Measurements from ENCODE around the gene ONECUT3.

ONECUT3 gene

DNA sequence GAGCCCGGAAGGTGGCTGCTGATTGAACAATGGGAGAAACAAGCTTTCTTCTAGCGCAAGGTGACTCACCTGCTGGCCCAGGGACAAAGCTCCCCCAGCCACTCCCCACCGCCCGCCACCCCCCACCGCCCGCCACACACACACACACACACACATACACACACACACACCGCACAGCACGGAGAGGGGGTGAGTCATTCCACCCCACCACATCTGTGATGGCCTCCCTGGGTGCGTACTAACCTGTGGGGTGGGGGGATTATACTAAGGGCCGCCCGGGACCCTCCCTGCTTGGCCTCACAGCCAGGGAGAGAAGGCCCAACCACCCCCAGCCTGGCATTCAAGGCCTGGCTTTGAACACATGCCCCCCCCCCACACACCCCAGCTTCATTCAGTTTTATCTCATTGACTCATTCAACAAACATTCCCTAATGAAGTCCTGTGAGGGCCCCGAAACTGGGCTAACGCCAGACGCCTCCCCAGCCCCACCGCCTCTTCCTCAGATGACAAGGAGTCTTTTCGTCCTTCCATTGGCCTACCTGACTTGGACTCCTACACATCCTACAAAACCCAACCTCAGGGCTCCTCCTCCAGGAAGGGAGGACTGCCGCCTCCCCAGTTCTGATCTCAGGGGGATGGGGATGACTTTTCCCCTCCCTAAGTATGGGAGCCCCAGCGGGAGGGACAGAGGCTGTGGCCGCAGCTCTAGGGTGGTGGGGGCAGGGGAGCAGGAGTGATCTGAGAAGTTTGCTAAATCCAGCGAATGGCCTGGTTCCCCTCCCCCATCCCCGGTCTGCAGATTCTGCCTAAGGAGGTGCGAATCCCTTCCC, 5.8 kb upstream of the ONECUT3 start:
- TF ChIP-seq POLR2A (IDR thresholded peaks at IDR 0.05; ENCODE audit: low read length) (no peak), GATA1 (IDR thresholded peaks at IDR 0.05; ENCODE audit: low read depth, low read length) (no peak)
- no peak for DNase-seq

DNA sequence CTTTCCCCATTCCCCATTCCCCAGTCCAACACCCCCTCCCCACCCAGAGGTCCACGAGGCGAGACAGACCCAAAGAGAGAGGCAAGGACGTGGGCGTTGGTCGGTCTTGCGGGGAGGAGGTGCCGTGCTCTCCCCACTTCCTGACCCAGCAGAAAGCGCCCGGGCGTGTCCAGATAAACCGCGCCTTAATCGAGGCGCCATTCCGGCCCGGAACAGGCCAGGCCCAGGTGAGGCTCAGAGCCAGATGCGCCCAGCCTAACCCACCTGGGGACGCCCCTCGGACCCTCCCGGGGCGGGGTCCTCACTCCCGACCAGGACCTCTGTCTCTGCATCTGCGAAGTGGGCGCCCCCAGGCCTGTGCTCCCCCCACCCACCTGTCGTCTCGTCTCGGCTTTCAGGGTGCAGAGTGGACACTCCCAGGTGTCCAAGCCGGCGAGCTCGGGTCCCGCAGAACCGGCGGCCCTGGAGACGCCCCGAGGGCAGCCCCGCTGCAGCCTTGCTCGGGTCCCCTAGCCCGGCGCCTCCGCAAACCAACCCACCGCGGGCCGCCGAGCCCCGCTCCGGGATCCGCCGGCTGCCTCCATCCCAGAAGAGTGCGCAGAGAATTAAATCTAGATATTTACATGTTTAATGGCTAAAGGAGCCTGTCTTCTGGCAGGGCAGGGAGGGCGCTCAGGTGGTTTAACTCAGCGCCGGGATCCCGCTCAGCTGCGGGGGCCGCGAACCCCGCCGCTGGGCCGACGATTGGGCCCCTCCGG, 5.0 kb upstream of the ONECUT3 start:
- TF ChIP-seq GATA1 (IDR thresholded peaks at IDR 0.05; ENCODE audit: low read depth, low read length) (no peak), POLR2A (IDR thresholded peaks at IDR 0.05; ENCODE audit: low read length) (no peak)
- DNase-seq: no peak

DNA sequence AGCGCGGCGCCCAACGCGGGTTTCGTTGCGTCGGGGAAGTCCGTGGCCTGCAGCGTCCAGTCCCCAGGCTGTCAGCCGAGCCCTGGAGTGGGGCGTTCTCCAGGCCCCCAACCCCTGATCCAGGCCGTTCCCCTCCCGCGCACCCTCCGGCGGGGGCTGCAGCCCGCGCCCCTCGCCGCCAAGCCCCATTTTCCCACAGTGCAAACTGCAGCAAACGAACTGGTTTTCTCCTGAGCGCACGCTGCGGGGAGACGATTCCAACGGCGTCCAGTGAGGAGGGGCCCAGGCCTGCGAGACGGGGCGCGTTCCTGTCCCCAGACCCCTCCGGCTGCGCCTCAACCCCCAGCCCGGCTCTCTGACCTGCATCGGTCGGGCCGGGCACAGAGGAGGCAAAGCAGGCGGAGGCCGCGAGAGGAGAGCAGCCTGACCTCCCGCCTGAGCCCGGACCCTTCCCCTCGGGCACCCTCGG, 4.4 kb upstream of the ONECUT3 start:
- no peak for DNase-seq
- TF ChIP-seq GATA1 (IDR thresholded peaks at IDR 0.05; ENCODE audit: low read depth, low read length): no peak
- TF ChIP-seq POLR2A (IDR thresholded peaks at IDR 0.05; ENCODE audit: low read length): no peak

DNA sequence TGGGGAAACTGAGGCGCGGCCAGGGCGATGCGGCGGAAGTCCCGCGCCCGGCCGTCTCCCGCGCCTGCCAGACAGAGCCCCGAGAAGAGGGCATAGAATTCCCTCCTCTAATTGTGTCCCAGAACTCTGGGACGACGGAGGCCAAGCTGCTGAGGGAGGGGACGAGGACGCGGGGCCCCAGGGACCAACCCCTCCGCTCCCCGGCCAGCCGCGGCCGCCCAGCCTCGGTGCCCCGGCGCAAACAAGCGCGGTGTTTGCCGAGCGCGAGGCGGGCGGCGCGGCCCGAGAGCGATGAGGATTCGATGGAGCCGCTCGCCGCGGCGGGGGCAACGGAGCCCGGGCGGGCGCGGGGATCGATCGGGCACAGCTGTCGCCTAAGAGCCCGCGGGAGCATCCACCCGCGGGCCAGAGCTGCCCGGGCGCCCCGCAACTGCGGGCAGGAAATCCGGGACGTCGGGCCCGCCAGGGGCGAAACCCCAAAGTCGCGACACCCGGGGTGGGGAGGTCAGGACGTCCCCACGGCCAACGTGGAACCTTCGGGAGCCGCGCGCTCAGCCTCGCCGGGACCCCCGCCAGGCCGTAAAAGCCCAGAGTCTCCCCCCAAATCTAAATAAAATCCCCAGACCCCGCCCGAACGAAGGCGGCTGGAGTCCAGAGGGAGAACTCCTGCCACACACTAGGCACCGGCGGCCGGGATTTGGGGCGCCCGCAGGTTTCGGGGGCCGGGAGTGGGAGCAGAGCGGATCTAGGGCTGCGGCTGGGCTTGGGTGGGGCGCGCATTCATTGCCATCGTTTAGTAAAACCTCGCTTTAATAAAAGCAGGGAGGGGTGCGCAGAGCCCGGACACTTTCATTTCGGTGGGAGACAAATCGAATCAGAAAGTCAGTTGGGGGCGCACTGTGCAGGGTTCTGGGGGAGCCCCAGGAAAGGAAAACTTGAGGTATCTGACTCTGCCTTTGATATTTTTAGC, 3.6 kb upstream of the ONECUT3 start:
- no peak for DNase-seq
- no peak for TF ChIP-seq GATA1 (IDR thresholded peaks at IDR 0.05; ENCODE audit: low read depth, low read length)
- TF ChIP-seq POLR2A (IDR thresholded peaks at IDR 0.05; ENCODE audit: low read length): no peak

DNA sequence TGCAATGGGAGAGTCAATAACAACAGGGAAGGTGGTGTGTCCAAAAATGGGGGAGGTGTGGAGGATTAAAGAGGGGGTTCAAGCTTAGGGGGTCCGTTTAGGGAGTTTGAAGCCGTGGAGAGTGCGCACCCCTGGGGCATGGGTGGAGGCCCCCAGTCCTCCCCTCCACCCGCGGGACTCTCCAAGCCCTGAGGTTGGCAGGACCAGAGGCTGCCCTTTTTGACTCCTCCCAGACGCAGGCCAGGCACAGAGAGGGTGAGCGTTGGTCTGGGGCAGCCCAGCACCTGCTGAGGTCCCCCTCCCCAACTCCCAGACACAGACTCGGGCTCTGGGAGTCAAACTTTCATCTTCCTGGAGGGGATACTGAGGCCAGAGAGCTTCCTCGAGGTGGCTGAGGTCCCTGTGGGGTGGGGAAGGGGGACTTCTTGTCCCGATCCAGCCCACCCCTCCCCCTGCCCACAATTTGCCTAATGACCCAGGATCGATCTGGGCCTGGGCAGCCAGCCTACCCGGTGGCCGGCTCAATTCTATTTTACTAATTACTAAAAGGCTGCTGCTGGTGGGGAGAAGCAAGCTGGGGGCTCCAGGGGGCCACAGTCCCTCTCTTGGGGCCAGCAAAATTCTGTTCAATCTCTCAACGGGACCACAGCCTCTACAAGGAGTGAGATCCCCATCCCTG, 2.8 kb upstream of the ONECUT3 start:
- TF ChIP-seq GATA1 (IDR thresholded peaks at IDR 0.05; ENCODE audit: low read depth, low read length) (no peak), POLR2A (IDR thresholded peaks at IDR 0.05; ENCODE audit: low read length) (no peak)
- DNase-seq: no peak

DNA sequence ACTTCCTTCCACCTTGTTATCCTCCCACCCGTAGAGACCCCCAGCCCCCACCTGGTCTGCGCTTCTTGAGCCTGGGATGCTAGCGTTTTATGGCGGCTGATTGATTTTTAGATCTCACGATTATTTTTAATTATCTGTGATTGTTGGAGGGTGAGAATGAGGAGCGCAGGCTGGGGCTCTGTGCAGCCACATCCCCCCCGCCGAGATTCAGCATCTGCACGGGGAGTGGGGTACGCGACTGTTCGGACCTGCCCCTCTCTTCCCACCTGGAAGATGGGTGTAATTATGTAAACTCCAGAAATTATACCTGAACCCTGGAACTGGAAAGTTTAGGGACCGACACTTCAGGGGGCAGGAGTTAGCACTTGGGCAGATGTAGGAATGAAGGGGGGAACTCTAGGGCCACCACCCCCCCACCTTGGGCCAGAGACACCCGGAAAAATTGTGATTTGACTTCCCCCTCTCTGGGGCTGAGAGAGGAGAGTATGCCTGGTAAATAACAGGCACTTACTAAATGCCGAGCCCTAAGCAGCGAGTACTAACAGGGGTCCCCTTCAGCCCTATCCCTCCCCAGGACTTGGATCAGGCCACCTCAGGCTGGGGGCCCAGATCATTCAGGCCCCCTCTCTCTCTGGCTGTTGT, 1.8 kb upstream of the ONECUT3 start:
- no peak for DNase-seq
- TF ChIP-seq POLR2A (IDR thresholded peaks at IDR 0.05; ENCODE audit: low read length): no peak
- TF ChIP-seq GATA1 (IDR thresholded peaks at IDR 0.05; ENCODE audit: low read depth, low read length): no peak

DNA sequence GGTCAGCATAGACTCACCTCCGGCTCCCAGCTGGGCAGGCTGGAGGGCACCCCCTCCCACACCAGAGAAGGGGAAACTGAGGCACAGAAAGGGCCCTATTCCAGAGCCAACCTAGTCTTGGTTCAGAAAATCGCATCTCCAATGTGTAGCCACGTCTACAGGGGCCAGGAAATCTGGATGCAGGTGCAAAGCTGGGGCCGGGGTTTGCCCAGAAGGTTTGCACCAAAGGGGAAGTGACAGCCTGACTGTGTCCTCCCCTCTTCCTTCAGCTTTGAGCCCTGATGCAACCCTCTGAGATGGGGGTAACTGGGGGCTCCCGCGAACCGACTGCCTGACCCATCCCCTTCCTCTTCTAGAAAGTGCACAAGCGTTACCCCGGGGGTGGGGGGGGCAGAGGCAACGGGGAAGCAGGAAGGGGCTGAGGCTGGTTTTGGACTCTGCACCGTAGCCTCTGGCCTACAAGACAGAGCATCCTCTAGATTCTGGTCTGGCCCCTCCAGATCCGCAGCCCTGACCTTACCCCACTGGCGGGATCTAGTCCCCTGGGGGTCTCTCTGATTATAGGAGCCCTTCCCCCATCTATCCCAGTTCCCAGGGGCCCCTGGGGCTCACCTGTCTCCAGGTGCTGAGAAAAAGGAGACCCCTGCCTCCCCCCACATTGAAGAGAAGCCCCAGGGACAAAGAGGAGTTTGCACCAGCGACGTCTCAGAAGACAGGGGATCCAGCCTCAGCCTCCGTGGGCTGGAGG, 1.1 kb upstream of the ONECUT3 start:
- no peak for DNase-seq
- TF ChIP-seq GATA1 (IDR thresholded peaks at IDR 0.05; ENCODE audit: low read depth, low read length): no peak
- no peak for TF ChIP-seq POLR2A (IDR thresholded peaks at IDR 0.05; ENCODE audit: low read length)

DNA sequence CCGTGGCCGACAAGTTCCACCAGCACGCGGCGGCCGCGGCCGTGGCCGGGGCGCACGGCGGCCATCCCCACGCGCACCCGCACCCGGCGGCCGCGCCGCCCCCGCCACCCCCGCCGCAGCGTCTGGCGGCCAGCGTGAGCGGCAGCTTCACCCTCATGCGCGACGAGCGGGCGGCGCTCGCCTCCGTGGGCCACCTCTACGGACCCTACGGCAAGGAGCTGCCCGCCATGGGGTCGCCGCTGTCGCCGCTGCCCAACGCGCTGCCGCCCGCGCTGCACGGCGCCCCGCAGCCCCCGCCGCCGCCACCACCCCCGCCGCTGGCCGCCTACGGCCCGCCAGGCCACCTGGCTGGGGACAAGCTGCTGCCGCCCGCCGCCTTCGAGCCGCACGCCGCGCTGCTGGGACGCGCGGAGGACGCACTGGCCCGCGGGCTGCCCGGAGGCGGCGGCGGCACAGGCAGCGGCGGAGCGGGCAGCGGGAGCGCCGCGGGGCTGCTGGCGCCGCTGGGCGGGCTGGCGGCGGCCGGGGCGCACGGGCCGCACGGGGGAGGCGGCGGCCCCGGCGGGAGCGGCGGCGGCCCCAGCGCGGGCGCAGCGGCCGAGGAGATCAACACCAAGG, 821 bp downstream of the ONECUT3 start:
- DNase-seq: no peak
- no peak for TF ChIP-seq GATA1 (IDR thresholded peaks at IDR 0.05; ENCODE audit: low read depth, low read length)
- TF ChIP-seq POLR2A (IDR thresholded peaks at IDR 0.05; ENCODE audit: low read length): no peak

DNA sequence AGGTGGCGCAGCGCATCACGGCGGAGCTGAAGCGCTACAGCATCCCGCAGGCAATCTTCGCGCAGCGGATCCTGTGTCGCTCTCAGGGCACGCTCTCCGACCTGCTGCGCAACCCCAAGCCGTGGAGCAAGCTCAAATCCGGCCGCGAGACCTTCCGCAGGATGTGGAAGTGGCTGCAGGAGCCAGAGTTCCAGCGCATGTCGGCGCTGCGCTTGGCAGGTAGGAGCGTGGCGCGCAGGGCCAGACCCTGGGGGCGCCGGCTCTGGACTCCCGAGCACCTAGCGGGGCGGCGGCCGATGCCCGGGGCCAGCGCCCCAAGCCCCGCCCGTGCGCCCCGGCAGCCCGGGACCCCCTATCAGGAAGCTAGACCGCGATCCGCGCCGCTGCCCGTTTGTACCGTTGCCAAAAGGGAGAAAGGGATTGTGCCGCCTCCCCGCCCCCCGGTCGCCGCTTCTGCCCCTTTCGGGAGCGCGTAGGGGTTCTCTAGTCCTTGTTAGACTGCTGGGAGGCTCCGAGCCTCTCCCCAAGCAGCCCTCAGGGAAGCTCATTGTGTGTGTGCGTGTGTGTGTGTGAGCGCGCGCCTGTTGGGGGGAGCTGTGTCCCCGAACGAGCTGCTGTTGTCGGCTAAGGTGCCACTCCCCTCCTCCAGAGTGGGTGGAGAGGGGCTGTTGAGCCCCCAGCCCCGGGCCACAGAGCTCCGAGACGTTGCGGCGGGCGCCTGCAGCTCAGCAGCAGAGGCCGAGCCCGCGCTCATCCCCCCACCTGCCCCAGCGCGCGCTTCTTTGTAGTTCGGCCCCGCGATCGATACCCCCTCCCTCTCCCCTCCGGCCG, 1.5 kb downstream of the ONECUT3 start:
- no peak for TF ChIP-seq POLR2A (IDR thresholded peaks at IDR 0.05; ENCODE audit: low read length)
- TF ChIP-seq GATA1 (IDR thresholded peaks at IDR 0.05; ENCODE audit: low read depth, low read length): no peak
- peak in 1 of 2 experiments; percentile 20 for DNase-seq

DNA sequence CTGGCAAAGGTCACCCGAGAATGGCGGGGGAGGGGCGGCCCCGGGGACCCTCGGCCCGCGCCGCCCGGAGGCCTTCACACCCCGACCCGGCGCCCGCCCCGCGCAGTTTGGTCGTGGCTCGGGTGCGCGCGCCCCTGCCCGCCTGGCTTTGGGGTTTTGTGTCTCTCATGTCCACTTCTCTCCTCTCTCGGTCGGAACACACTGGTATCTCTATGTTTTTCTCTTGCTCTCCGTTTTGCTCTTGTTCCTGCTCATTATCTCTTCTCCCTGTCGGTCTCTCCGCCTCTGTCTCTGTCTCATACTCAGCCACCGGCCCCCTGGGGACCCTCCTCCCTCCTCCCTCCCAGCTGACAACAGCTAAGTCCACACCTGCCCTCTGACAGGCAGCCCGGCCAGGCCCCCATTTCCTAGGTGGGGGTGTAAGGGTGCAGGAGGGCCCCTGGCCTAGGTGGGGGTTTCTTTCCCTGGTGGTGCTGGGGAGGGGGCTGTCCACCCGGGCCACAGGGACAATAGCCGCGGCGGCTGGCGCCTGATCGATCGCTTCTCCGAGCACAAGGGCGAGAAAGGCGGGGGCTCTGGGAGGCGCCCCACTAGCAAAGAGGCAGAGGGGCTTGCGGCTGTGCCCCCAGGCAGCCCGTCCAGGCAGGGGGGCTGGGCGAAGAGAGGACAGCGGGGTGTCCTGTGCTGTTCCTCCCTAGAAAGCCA, 2.3 kb downstream of the ONECUT3 start:
- TF ChIP-seq POLR2A (IDR thresholded peaks at IDR 0.05; ENCODE audit: low read length): no peak
- TF ChIP-seq GATA1 (IDR thresholded peaks at IDR 0.05; ENCODE audit: low read depth, low read length): no peak
- no peak for DNase-seq
